K562 (cell line): ENCODE measurements around the gene NSDHL. TPM values are rescaled to one million over a fixed set of nuclear protein-coding genes. Genes with fewer than 3 reads are reported as not detected.

Source experiments
- ATAC-seq: fragments of 200-7000 bp; cut with Tn5 transposase; 3 replicates; pipeline ENCODE4 v1.9.1; 2020; ENCODE audit warnings: moderate library complexity
- BruUV-seq: library from RNA; stranded (reverse); fragments of 400-500 nt; replicated peaks from 2 replicates; lab custom pipeline; 2021; lab: Mats Ljungman, UMichigan
- CTCF ChIA-PET: fragments of 300-600 bp; formaldehyde crosslinking; extraction: SDS; loops from one replicate; lab custom pipeline; 2021; ENCODE audit warnings: low intra/inter-chr PET ratio; lab: Yijun Ruan, JAX
- POLR2A ChIA-PET: fragments of 300-600, 350-650 bp; sonication (Branson Sonifier 250); formaldehyde crosslinking; extraction: SDS; loops from one replicate; lab custom pipeline; 2021; ENCODE audit warnings: antibody characterized with exemption, inconsistent platforms; lab: Yijun Ruan, JAX
- DNase-seq, 4 experiments: peaks; one replicate each; pipeline versions ENCODE4 v3.0.0 to v3.0.0-alpha.2; 2011 to 2018; ENCODE audit warnings: low spot score in 3 of 4, mixed read lengths in 3 of 4; ENCODE audit errors: extremely low read depth in 1 of 4
- FAIRE-seq: peaks from 2 replicates; lab custom pipeline; 2011; peaks lifted over from hg19 to GRCh38; lab: Jason Lieb, UNC
- H2AFZ ChIP-seq: 2 replicates; pipeline ENCODE4 v1.6.0; 2011; ENCODE audit warnings: low read depth, low read length, control low read depth, inconsistent platforms
- H3K27ac ChIP-seq: fragments of 200-600 bp; 3 replicates; pipeline ENCODE4 v1.8.0; 2011; ENCODE audit warnings: low read depth, mild to moderate bottlenecking, control low read depth, inconsistent platforms, low read length, moderate library complexity, mixed read lengths; ENCODE audit errors: extremely low read depth
- H3K27me3 ChIP-seq, 2 experiments: fragments of 300-600 bp in 1 of 2; 2 replicates in 1 of 2; 3 replicates in 1 of 2; pipeline versions ENCODE4 v1.6.0 to v1.8.0; 2011; ENCODE audit warnings: inconsistent platforms in 2 of 2, low read length in 2 of 2, mild to moderate bottlenecking in 1 of 2, mixed read lengths in 1 of 2, moderate library complexity in 1 of 2; ENCODE audit not compliant: control insufficient read depth in 2 of 2, insufficient read depth in 2 of 2
- H3K36me3 ChIP-seq: fragments of 300-600 bp; 3 replicates; pipeline ENCODE4 v1.8.0; 2011; ENCODE audit warnings: mild to moderate bottlenecking, low read length, inconsistent platforms; ENCODE audit not compliant: control insufficient read depth, insufficient read depth
- H3K4me1 ChIP-seq, 2 experiments: fragments of 200-600 bp in 1 of 2; replicated peaks in 1 of 2; 2 replicates in 1 of 2; 3 replicates in 1 of 2; pipeline versions ENCODE4 v1.5.1 to v1.8.0; 2011; ENCODE audit warnings: inconsistent platforms in 2 of 2, low read length in 2 of 2, mild to moderate bottlenecking in 1 of 2, mixed read lengths in 1 of 2, moderate library complexity in 1 of 2; ENCODE audit not compliant: control insufficient read depth in 2 of 2, insufficient read depth in 2 of 2
- H3K4me2 ChIP-seq: 2 replicates; pipeline ENCODE4 v1.6.1; 2011; ENCODE audit warnings: low read length, control low read depth, inconsistent platforms, mixed read lengths; ENCODE audit not compliant: insufficient read depth
- H3K4me3 ChIP-seq: fragments of 200-600 bp; sonication (generic), shearing (Covaris generic); 2 replicates; pipeline ENCODE4 v1.5.1; 2016; ENCODE audit warnings: control low read depth, inconsistent platforms
- H3K79me2 ChIP-seq: fragments of 200-600 bp; 3 replicates; pipeline ENCODE4 v1.8.0; 2011; ENCODE audit warnings: low read length, inconsistent platforms; ENCODE audit not compliant: control insufficient read depth, insufficient read depth
- H3K9ac ChIP-seq, 2 experiments: 2 replicates each; pipeline versions ENCODE4 v1.6.0 to v1.6.1; 2011; ENCODE audit warnings: low read depth in 2 of 2, low read length in 2 of 2, control low read depth in 1 of 2, inconsistent platforms in 1 of 2, mild to moderate bottlenecking in 1 of 2, mixed read lengths in 1 of 2; ENCODE audit not compliant: insufficient read depth in 1 of 2
- H3K9me1 ChIP-seq: one replicate; pipeline ENCODE4 v1.6.0; 2011; ENCODE audit warnings: inconsistent platforms, mild to moderate bottlenecking, low read length, moderate library complexity; ENCODE audit not compliant: control insufficient read depth, insufficient read depth
- H3K9me3 ChIP-seq: replicated peaks from 2 replicates; pipeline ENCODE4 v1.5.1; 2011; ENCODE audit warnings: low read depth, low read length, inconsistent platforms; ENCODE audit not compliant: control insufficient read depth, insufficient read depth
- H4K20me1 ChIP-seq: replicated peaks from 2 replicates; pipeline ENCODE4 v1.6.1; 2011; ENCODE audit warnings: low read length, inconsistent platforms, mixed read lengths; ENCODE audit not compliant: control insufficient read depth, insufficient read depth
- CHD1 ChIP-seq: fragments of 200-600 bp; sonication (generic); IDR thresholded peaks from one replicate; pipeline ENCODE4 v1.6.1; 2012; ENCODE audit warnings: mild to moderate bottlenecking, moderate library complexity, low read length, inconsistent platforms
- MAFK ChIP-seq: IDR thresholded peaks from 2 replicates; pipeline ENCODE4 v1.6.1; 2011; ENCODE audit warnings: low read length, improper control_type of control experiment
- MBD2 ChIP-seq: sonication (generic); IDR thresholded peaks from 2 replicates; pipeline ENCODE4 v1.6.1; 2016; ENCODE audit warnings: low read depth, borderline replicate concordance
- POLR2G ChIP-seq: fragments of 200-400 bp; formaldehyde crosslinking; IDR thresholded peaks from 2 replicates; pipeline ENCODE4 v1.6.1; 2017; ENCODE audit warnings: low read depth, mild to moderate bottlenecking, antibody characterized with exemption, low read length, moderate library complexity
- ZBTB8A ChIP-seq: fragments of 450-650 bp; IDR thresholded peaks from 2 replicates; pipeline ENCODE4 v1.6.1; 2018; ENCODE audit warnings: mild to moderate bottlenecking, moderate library complexity; ENCODE audit not compliant: partially characterized antibody
- ZNF316 ChIP-seq: fragments of 450-650 bp; IDR thresholded peaks from 2 replicates; pipeline ENCODE4 v1.6.1; 2016
- WGBS: fragments of 100-300 bp; shearing (Covaris generic); methylation state at CpG from one replicate; pipeline ENCODE4 v1.1.6; 2016; ENCODE audit warnings: low coverage, mixed read lengths; ENCODE audit not compliant: insufficient coverage; ENCODE audit errors: missing lambda C conversion rate; 5-methylcytosine and 5-hydroxymethylcytosine counted together
- in situ Hi-C: fragments of 300-500 bp; cut with MboI; formaldehyde crosslinking; loops from 4 replicates; pipeline ENCODE4 v1.15.0; 2018; ENCODE audit warnings: inconsistent platforms, mixed read lengths
- intact Hi-C: fragments of 100-400 bp; cut with micrococcal nuclease; formaldehyde crosslinking; loops from 2 replicates; pipeline ENCODE4 v1.14.2; 2022
- polyA plus RNA-seq, 8 experiments: library from polyadenylated mRNA; depleted of rRNA in 4 of 8; stranded (reverse) in 5 of 8; unstranded in 3 of 8; fragments of >200 nt; fragmentation: Nextera tagmentation in 2 of 8; fragmentation: Illumina TruSeq in 1 of 8; extraction: Ambion mirVana in 2 of 8; extraction: Trizol in 1 of 8; gene quantifications; 2 replicates each; pipeline versions ENCODE4 v1.2.1 to v1.2.3, GENCODE V29; 2011 to 2014; ENCODE audit warnings: inconsistent platforms in 1 of 8, missing spikeins in 1 of 8
- total RNA-seq, 7 experiments: library from RNA; depleted of rRNA in 6 of 7; stranded (reverse); fragments of >200 nt in 6 of 7; fragmentation: Illumina TruSeq in 2 of 7; extraction: Trizol in 2 of 7; gene quantifications; 2 replicates each; pipeline versions ENCODE4 v1.2.1 to v1.2.3, GENCODE V29; 2011 to 2021; ENCODE audit warnings: low replicate concordance in 1 of 7
- TF ChIP-seq, protein P1 (sequence below): fragments of 250-450 bp; sonication (Bioruptor Pico); IDR thresholded peaks from 2 replicates; pipeline ENCODE4 v1.9.0; 2021; ENCODE audit warnings: mild to moderate bottlenecking
- TF ChIP-seq, protein P2 (sequence below), 2 experiments: fragments of 450-650 bp; formaldehyde crosslinking in 1 of 2; IDR thresholded peaks; 2 replicates each; pipeline versions ENCODE4 v1.4.0 to v1.6.1; 2014 to 2020; ENCODE audit warnings: mild to moderate bottlenecking in 2 of 2, borderline replicate concordance in 1 of 2, low read depth in 1 of 2

Gene NSDHL
- total and polyA plus RNA-seq, 9 of the 15 experiments (the other 6 are each of a cell fraction or from before 2014, with no cell fraction given): 22.5 to 63.4 (median 40.8) TPM

DNA sequence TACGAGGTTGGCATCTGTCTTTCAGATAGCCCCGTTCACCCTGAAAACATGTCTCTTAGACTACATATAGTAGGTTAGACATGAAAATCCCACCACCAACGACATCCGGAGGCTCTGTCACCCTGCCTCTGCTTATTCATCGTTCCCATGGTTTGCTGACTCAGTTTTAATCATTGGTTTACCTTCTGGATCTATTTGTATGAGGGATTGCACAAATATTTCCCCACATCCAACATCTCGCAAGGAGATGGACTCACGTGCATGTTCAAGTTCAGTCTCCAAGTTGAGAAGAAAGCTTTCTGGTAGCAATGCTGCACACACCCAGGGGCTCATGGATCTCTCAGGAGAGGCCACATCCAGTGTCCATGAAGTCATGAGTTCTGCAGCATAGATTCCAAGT lies 11.1 kb upstream of the NSDHL start:
- FAIRE-seq (no peak), DNase-seq (no peak), ATAC-seq (no peak)
- H3K36me3 ChIP-seq: no peaks in the 10 kb centered on the region
- no peaks in the 10 kb centered on the region for H4K20me1 ChIP-seq
- TF ChIP-seq ZBTB8A (no peak), POLR2G (no peak), CHD1 (no peak), ZNF316 (peak; percentile 49; the same call in 1 of the 2 replicates), MBD2 (no peak), MAFK (no peak)
- TF ChIP-seq, protein P1, sequence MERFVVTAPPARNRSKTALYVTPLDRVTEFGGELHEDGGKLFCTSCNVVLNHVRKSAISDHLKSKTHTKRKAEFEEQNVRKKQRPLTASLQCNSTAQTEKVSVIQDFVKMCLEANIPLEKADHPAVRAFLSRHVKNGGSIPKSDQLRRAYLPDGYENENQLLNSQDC: no peak
- TF ChIP-seq, protein P2, sequence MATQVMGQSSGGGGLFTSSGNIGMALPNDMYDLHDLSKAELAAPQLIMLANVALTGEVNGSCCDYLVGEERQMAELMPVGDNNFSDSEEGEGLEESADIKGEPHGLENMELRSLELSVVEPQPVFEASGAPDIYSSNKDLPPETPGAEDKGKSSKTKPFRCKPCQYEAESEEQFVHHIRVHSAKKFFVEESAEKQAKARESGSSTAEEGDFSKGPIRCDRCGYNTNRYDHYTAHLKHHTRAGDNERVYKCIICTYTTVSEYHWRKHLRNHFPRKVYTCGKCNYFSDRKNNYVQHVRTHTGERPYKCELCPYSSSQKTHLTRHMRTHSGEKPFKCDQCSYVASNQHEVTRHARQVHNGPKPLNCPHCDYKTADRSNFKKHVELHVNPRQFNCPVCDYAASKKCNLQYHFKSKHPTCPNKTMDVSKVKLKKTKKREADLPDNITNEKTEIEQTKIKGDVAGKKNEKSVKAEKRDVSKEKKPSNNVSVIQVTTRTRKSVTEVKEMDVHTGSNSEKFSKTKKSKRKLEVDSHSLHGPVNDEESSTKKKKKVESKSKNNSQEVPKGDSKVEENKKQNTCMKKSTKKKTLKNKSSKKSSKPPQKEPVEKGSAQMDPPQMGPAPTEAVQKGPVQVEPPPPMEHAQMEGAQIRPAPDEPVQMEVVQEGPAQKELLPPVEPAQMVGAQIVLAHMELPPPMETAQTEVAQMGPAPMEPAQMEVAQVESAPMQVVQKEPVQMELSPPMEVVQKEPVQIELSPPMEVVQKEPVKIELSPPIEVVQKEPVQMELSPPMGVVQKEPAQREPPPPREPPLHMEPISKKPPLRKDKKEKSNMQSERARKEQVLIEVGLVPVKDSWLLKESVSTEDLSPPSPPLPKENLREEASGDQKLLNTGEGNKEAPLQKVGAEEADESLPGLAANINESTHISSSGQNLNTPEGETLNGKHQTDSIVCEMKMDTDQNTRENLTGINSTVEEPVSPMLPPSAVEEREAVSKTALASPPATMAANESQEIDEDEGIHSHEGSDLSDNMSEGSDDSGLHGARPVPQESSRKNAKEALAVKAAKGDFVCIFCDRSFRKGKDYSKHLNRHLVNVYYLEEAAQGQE (IDR thresholded peaks at IDR 0.05; ENCODE audit: borderline replicate concordance): no peak
- TF ChIP-seq, protein P2 (CRISPR knock-in tag; IDR thresholded peaks at IDR 0.05; ENCODE audit: low read depth): no peak
- no peaks in the 10 kb centered on the region for H3K9me3 ChIP-seq
- H3K4me2 ChIP-seq: no peak overlapping the region
- no peak overlapping the region for H3K9ac ChIP-seq
- ChIA-PET POLR2A (no interaction called here), CTCF (no interaction called here)
- no peak overlapping the region for H3K27ac ChIP-seq
- in situ Hi-C loops (loop anchor here (5.0 kb wide), 1 partner anchor 1067 kb away; no protein-coding TSS in a partner anchor), intact Hi-C loops (no loop called here)
- no peaks in the 10 kb centered on the region for H3K9me1 ChIP-seq
- H3K79me2 ChIP-seq: no peaks in the 10 kb centered on the region
- no peak overlapping the region for H3K4me3 ChIP-seq
- H3K4me1 ChIP-seq: peaks cover 0 to 8% of the 10 kb centered on the region in 2 experiments; a peak in 2 of 5 replicates
- peaks cover 3 to 12% of the 10 kb centered on the region in 2 experiments; a peak in 4 of 5 replicates for H3K27me3 ChIP-seq
- 37% methylated on average over 7 of the region's 7 CpGs for WGBS
- BruUV-seq: no TSS peak
- no peak overlapping the region for H2AFZ ChIP-seq
